Chondrocyte (in vitro differentiated cells): ENCODE data around the gene BICC1. TPM values are rescaled to one million over a fixed set of nuclear protein-coding genes. Genes with fewer than 3 reads are reported as not detected.
A peak's percentile ranks its signal among the peaks of the same experiment; 100 is the strongest.

Experiments used
- DNase-seq: peaks from one replicate; pipeline ENCODE4 v3.0.0; 2021; ENCODE audit warnings: mixed read lengths, low spot score
- H3K27ac Mint-ChIP-seq: one replicate; pipeline ENCODE4 v1.8.0; 2021; ENCODE audit warnings: mild to moderate bottlenecking, moderate library complexity, mixed read lengths; ENCODE audit not compliant: unreplicated experiment
- H3K27me3 Mint-ChIP-seq: 2 replicates; pipeline ENCODE4 v1.8.0; 2021; ENCODE audit warnings: low read depth, mixed read lengths
- H3K36me3 Mint-ChIP-seq: 2 replicates; pipeline ENCODE4 v1.8.0; 2021; ENCODE audit warnings: low read depth, mixed read lengths
- H3K4me1 Mint-ChIP-seq: 2 replicates; pipeline ENCODE4 v1.8.0; 2021; ENCODE audit warnings: low read depth, mild to moderate bottlenecking, mixed read lengths
- H3K4me3 Mint-ChIP-seq: one replicate; pipeline ENCODE4 v1.8.0; 2021; ENCODE audit warnings: mild to moderate bottlenecking, moderate library complexity, mixed read lengths; ENCODE audit not compliant: unreplicated experiment
- H3K9me3 Mint-ChIP-seq: 2 replicates; pipeline ENCODE4 v1.8.0; 2021; ENCODE audit warnings: low read depth, mixed read lengths
- CTCF ChIP-seq: fragments of 200-600 bp; sonication (generic); IDR thresholded peaks from 2 replicates; pipeline ENCODE4 v1.5.0; 2021; ENCODE audit warnings: antibody characterized with exemption, mild to moderate bottlenecking, moderate library complexity
- total RNA-seq: library from RNA; stranded (reverse); gene quantifications from 3 replicates; pipeline ENCODE4 v1.2.1, GENCODE V29; 2021

Gene BICC1
- total RNA-seq, 1 donor from 2014 or later: 32.4 TPM

DNA sequence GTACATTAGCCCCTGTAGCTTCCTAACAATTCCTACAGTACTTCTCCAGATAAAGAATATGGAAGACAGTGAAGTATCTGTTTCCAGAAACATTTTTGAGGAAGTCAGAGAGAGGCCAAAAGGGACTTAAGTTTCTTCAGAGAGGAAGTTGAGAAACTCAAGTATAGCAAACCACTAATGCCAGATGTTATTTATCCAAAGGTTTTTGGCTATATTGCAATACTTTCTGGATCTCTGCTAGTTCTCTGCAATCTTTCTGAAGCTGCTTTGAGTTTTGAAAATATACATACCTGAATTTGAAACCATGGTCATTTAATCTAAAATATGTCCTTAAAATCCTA lies 64.7 kb downstream of the BICC1 start:
- Mint-ChIP-seq H3K9me3 (peaks cover 2% of the 10 kb centered on the region), H3K27me3 (no peaks in the 10 kb centered on the region), H3K36me3 (no peaks in the 10 kb centered on the region), H3K4me3 (no peak overlapping the region), H3K4me1 (peaks cover 86% of the 10 kb centered on the region), H3K27ac (peak overlapping the region; percentile 79)
- no peak for TF ChIP-seq CTCF
- DNase-seq: no peak

DNA sequence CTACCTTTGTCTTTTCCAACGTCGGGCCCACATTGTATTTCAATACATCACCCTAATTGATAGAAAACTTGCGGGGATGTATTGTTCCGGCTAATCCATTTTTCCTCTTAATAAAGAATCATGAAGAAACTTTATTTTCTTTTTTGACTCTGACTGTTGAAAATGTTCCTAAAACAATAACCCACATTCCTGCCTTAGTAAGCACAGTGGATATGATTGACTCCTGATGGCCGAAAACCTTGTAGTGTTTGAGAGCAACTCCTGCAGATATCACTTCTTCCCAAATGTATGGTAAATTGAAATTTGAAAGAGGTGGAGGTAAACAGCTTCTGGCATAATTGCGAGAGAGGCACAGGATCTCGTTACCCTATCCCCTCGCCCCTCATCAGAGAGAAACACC lies 65.7 kb downstream of the BICC1 start:
- DNase-seq: no peak
- Mint-ChIP-seq H3K27me3 (no peaks in the 10 kb centered on the region), H3K9me3 (peaks cover 9% of the 10 kb centered on the region), H3K27ac (peak overlapping the region; percentile 79), H3K4me3 (peak overlapping the region; percentile 3), H3K36me3 (peaks cover 2% of the 10 kb centered on the region), H3K4me1 (peaks cover 87% of the 10 kb centered on the region)
- TF ChIP-seq CTCF: no peak

GRCh38 chr10:58579011-58579655 lies 66.5 kb downstream of the BICC1 start:
- H3K27me3 Mint-ChIP-seq: no peaks in the 10 kb centered on the region
- peak overlapping the region; percentile 79 for H3K27ac Mint-ChIP-seq
- H3K4me3 Mint-ChIP-seq: no peak overlapping the region
- no peak for TF ChIP-seq CTCF
- peaks cover 2% of the 10 kb centered on the region for H3K36me3 Mint-ChIP-seq
- H3K9me3 Mint-ChIP-seq: peaks cover 17% of the 10 kb centered on the region
- H3K4me1 Mint-ChIP-seq: peaks cover 79% of the 10 kb centered on the region
- DNase-seq: no peak

DNA sequence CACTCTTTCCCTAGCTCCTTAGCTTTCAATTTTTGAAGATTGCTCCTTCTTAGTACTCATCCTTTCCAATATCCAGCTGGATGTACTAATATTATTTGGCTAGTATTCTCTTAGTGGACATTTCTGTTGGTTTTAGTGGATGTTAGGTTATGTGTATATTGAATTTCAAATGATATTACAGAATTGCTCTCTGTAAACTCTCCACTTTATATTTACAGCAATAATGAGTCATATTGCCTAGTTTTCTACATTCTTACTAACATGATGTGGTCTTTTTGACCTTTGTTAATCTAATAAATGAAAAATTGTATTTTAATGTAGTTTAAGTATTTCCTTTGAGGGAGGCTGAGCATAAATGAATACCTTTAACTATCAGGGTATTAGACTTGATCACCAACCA lies 69.4 kb downstream of the BICC1 start:
- Mint-ChIP-seq H3K4me1 (peaks cover 55% of the 10 kb centered on the region), H3K9me3 (peaks cover 21% of the 10 kb centered on the region), H3K27ac (no peak overlapping the region), H3K27me3 (no peaks in the 10 kb centered on the region), H3K4me3 (no peak overlapping the region), H3K36me3 (peaks cover 2% of the 10 kb centered on the region)
- no peak for DNase-seq
- TF ChIP-seq CTCF: no peak

DNA sequence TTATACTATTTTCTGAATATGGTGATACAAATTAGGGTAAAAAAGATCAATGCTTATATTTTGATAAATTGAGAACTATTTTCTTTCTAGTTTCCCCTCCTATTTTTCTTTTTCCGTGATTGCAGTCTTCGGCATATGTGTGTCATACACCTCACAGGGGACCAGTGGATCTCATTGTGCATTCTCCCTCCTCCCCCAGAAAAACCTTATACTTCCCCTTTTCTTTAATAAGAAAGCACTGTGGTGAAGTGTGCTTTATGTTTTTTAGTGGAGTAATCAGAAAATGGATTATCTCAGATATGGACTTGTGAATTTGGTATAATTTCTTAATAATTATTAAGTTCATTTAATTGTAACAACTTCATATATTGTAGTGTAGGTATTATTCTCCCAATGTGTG lies 72.8 kb downstream of the BICC1 start:
- no peak overlapping the region for H3K4me3 Mint-ChIP-seq
- no peak for TF ChIP-seq CTCF
- H3K27ac Mint-ChIP-seq: no peak overlapping the region
- peaks cover 41% of the 10 kb centered on the region for H3K4me1 Mint-ChIP-seq
- peaks cover 21% of the 10 kb centered on the region for H3K9me3 Mint-ChIP-seq
- H3K36me3 Mint-ChIP-seq: peaks cover 3% of the 10 kb centered on the region
- H3K27me3 Mint-ChIP-seq: no peaks in the 10 kb centered on the region
- DNase-seq: no peak
